ENCODE measurements around the gene TCF25. TPM values are rescaled to one million over a fixed set of nuclear protein-coding genes. Genes with fewer than 3 reads are reported as not detected.

TCF25 gene
- total RNA-seq, 4 donors from 2014 or later, result 126 to 151 (median 137) TPM

DNA sequence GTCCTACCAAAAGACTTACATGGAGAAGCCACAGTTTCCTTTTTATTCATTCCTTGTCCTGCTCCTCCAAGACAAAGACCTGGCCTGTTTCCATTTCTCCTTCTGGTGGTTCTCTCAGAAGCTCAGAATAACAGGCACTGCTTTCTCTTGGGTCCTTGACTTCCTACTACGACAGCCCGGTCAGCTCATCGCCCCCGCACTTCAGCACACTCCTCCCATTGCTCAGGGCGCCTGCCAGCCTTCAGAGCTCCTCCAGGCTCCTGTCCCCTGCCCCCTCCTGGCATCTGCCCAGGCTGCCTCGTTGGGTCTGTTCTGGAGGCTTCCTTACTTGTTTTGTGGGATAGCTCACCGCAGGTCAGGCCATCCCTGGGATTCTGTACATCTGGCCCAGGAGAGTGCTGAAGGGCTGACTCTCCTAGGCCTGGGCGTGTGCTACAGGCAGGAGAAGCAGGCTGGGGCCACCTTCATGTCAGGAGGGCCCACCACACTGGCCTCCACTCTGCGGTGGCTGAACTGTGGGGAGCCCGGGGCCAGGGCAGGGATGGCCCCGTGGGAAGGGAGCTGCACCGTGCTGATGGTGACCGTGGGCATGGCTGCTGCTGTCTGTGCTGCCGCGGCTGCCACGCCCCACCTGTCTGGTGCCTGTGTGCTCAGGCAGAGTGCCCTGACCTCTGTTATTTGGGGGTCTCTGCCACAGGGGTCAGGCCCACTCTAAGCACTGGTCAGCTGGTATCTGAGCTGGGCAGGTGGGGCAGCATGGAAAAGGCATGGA is 17.7 kb downstream of the TCF25 start:
- Histone ChIP-seq H3K4me3 (no peak overlapping the region), H3K36me3 (peaks cover 85 to 100% (median 100%) of the 10 kb centered on the region in 4 donors), H3K9me3 (no peaks in the 10 kb centered on the region), H3K27ac (replicated peaks in 1 of 4) (no peak overlapping the region), H3K27me3 (no peaks in the 10 kb centered on the region), H3K4me1 (no peaks in the 10 kb centered on the region)
- 79% methylated on average over 8 of the region's 16 CpGs for WGBS
- no peak for TF ChIP-seq EP300 (IDR thresholded peaks at IDR 0.05)
- TF ChIP-seq POLR2AphosphoS5 (IDR thresholded peaks at IDR 0.05), result no peak
- TF ChIP-seq, protein P1, sequence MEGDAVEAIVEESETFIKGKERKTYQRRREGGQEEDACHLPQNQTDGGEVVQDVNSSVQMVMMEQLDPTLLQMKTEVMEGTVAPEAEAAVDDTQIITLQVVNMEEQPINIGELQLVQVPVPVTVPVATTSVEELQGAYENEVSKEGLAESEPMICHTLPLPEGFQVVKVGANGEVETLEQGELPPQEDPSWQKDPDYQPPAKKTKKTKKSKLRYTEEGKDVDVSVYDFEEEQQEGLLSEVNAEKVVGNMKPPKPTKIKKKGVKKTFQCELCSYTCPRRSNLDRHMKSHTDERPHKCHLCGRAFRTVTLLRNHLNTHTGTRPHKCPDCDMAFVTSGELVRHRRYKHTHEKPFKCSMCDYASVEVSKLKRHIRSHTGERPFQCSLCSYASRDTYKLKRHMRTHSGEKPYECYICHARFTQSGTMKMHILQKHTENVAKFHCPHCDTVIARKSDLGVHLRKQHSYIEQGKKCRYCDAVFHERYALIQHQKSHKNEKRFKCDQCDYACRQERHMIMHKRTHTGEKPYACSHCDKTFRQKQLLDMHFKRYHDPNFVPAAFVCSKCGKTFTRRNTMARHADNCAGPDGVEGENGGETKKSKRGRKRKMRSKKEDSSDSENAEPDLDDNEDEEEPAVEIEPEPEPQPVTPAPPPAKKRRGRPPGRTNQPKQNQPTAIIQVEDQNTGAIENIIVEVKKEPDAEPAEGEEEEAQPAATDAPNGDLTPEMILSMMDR (IDR thresholded peaks at IDR 0.05), result no peak
- TF ChIP-seq POLR2A (IDR thresholded peaks at IDR 0.05; ENCODE audit: low read depth), result no peak
- DNase-seq (ENCODE audit: extremely low spot score), result no peak
- intact Hi-C loops (cut with DNase I), result no loop called here

DNA sequence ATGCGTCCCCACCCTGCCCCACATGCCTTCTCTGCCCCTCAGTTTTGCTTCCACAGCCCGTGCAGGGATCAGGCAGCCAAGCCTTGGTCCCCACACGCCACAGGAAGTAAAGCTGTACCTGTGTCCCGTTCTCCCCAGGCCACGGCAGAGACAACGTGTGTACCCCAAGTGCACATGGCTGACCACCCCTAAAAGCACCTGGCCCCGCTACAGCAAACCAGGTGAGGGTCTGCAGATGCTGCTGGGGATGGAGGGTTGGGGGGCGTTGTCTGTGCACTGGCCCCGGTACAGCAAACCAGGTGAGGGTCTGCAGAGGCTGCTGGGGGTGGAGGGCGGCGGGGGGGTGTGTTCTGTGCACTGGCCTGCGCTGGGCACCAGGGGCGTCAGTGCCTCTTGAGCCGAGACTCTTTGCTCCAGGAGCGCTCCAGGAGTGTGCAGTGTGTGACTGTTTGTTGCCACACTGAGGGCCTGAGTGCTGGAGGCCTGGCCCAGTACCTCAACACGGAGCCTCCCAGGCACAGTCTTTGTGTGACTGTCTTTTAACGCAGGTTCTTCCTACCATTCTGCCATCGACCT is 18.8 kb downstream of the TCF25 start:
- no peak overlapping the region for H3K27ac ChIP-seq (replicated peaks in 1 of 4)
- intact Hi-C loops (cut with DNase I), result no loop called here
- no peaks in the 10 kb centered on the region for H3K9me3 ChIP-seq
- no peaks in the 10 kb centered on the region for H3K4me1 ChIP-seq
- no peak for DNase-seq (ENCODE audit: extremely low spot score)
- TF ChIP-seq EP300 (IDR thresholded peaks at IDR 0.05) (no peak), POLR2A (IDR thresholded peaks at IDR 0.05; ENCODE audit: low read depth) (no peak), POLR2AphosphoS5 (IDR thresholded peaks at IDR 0.05) (no peak)
- TF ChIP-seq, protein P1 (IDR thresholded peaks at IDR 0.05), result no peak
- H3K4me3 ChIP-seq, result no peak overlapping the region
- peaks cover 88 to 100% (median 100%) of the 10 kb centered on the region in 4 donors for H3K36me3 ChIP-seq
- H3K27me3 ChIP-seq, result no peaks in the 10 kb centered on the region
- 91% methylated on average over 12 of the region's 18 CpGs for WGBS

DNA sequence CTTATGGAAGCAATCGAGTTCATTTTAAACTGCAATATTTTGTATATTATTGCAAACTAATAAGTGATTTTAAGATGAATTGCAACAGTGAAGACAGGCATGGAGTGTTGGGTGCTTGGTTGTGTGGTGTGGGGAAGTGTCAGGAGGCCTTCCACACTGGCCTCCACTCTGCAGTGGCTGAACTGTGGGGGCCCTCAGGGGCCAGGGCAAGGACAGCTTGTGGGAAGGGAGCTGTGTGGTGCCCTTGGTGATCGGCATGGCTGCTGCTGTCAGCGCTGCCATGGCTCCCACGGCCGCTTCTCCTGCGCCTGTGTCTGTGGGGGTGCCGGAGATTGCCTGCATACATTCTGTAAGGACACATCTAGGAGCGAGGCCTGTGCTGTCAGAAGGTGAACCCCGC is 19.2 kb downstream of the TCF25 start:
- no peak overlapping the region for H3K27ac ChIP-seq (replicated peaks in 1 of 4)
- TF ChIP-seq, protein P1 (IDR thresholded peaks at IDR 0.05), result no peak
- no peak for TF ChIP-seq EP300 (IDR thresholded peaks at IDR 0.05)
- no peak for TF ChIP-seq POLR2A (IDR thresholded peaks at IDR 0.05; ENCODE audit: low read depth)
- TF ChIP-seq POLR2AphosphoS5 (IDR thresholded peaks at IDR 0.05), result no peak
- intact Hi-C loops (cut with DNase I), result no loop called here

DNA sequence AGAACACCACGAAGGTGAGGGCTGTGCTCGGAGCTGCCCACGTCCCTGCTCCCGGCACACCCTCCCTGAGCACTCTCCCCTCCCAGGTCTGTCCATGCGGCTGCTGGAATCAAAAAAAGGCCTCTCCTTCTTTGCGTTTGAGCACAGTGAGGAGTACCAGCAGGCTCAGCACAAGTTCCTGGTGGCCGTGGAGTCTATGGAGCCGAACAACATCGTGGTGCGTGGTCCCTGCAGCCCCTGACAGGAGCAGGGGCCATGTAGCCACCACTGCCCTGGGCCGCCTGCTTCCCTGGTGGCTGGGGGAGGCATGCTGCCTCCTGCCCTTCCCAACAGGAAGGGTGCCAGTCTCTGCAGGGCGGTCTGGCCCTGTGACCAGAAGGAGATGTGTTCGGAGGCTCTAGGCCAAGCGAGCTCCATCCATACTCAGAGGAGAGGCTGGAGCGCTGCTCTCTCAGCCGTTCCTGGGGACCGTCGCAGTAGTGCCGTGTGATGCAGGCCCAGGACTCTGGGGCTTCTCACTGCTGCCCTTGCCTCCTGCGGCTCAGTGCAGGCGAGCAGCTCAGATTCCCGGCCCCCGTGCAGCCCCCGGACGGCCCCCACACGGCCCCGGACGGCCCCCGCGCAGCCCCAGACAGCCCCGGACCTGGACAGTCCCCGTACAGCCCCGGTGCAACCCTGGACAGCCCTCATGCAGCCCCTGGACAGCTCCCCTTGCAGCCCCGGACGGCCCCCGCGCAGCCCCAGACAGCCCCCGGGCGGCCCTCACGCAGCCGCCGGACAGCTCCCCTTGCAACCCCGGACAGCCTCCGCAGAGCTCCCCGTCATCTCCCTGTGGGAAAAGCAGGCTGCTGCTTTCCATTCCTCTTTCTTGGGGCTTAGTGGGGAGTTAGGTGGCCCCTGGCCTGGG is 20.5 kb downstream of the TCF25 start:
- no peaks in the 10 kb centered on the region for H3K27me3 ChIP-seq
- no peak overlapping the region for H3K27ac ChIP-seq (replicated peaks in 1 of 4)
- H3K4me3 ChIP-seq, result no peak overlapping the region
- TF ChIP-seq POLR2AphosphoS5 (IDR thresholded peaks at IDR 0.05) (no peak), POLR2A (IDR thresholded peaks at IDR 0.05; ENCODE audit: low read depth) (no peak), EP300 (IDR thresholded peaks at IDR 0.05) (no peak)
- TF ChIP-seq, protein P1 (IDR thresholded peaks at IDR 0.05), result no peak
- H3K36me3 ChIP-seq, result peaks cover 80 to 100% (median 99%) of the 10 kb centered on the region in 4 donors
- WGBS, result 97% methylated on average over 7 of the region's 45 CpGs
- DNase-seq (ENCODE audit: extremely low spot score), result no peak
- intact Hi-C loops (cut with DNase I), result no loop called here
- no peaks in the 10 kb centered on the region for H3K9me3 ChIP-seq
- no peaks in the 10 kb centered on the region for H3K4me1 ChIP-seq

More for the DNA sequence above, 19.2 kb downstream of the TCF25 start:
- no peak for DNase-seq (ENCODE audit: extremely low spot score)
- H3K9me3 ChIP-seq, result no peaks in the 10 kb centered on the region
- WGBS, result 96% methylated on average over 5 of the region's 9 CpGs
- no peaks in the 10 kb centered on the region for H3K4me1 ChIP-seq
- H3K27me3 ChIP-seq, result no peaks in the 10 kb centered on the region
- no peak overlapping the region for H3K4me3 ChIP-seq
- peaks cover 84 to 100% (median 100%) of the 10 kb centered on the region in 4 donors for H3K36me3 ChIP-seq
